HPDE6-E6E7 (cell line): ENCODE data around the gene PPP1R10.
"Not testable (repeated sequence)": the region's sequence is repeated elsewhere in the genome, so short reads cannot be mapped to it uniquely, and the experiment has no call there.

Source experiments
- DNase-seq: peaks from one replicate; pipeline ENCODE4 v3.0.0; 2011; ENCODE audit warnings: missing footprints; ENCODE audit errors: extremely low spot score

Gene PPP1R10

DNA sequence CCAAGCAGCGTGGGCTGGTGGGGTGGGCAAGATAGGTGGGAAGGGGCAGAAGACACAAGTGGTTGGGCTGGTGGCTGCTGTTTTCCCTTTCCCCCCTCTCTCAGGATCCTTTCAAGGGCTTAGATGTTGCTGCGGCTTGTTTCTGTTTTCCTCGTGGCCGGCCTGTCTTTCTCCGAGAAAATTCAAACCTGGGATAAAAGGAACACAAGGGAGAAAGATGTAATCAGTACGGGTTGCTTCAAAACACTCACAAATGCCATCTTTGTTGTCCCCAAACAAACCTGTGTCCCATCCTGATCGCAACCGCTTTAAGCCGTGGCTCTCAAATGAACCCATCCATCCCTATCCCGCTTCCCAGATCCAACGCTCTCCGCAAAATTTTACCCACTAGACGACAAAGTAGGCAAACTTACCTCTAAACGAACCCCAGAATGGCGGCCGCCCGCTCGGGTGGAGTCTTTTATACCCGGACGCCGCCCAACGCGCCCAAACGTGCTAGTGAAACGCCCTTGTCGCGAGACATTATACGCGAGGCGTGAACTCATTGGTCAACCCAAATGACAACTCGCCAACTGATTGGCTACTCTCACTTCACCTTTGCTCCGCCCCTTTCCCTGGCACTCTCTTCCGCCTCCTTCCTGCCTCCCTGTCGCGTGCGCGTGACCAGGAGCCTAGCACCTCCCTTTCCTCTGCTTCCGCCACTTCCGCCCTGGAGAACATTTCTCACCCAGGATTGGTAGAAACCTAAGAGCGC lies at the start of gene PPP1R10:
Gene PPP1R10 (minus strand): TSS at position 433 of the 754 bp plus-strand sequence. CDS start 7,299 bp downstream, outside the sequence.
- peak; percentile 93 for DNase-seq

DNA sequence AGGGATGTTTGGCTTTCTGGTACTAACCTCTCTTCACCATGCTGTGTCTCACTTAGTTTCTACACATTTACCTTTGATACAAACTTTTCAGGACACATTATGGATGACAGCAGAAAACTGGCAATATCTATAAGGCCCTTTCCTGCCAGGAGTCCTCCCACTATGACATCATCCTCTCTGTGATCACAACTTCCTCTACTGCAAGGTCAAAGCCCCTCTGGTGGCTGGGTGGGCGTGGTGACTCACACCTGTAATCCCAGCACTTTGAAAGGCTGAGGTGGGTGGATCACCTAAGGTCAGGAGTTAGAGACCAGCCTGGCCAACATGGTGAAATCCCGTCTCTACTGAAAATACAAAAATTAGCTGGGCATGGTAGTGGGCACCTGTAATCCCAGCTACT lies 49.3 kb upstream of the PPP1R10 start:
- DNase-seq = not testable (repeated sequence)

DNA sequence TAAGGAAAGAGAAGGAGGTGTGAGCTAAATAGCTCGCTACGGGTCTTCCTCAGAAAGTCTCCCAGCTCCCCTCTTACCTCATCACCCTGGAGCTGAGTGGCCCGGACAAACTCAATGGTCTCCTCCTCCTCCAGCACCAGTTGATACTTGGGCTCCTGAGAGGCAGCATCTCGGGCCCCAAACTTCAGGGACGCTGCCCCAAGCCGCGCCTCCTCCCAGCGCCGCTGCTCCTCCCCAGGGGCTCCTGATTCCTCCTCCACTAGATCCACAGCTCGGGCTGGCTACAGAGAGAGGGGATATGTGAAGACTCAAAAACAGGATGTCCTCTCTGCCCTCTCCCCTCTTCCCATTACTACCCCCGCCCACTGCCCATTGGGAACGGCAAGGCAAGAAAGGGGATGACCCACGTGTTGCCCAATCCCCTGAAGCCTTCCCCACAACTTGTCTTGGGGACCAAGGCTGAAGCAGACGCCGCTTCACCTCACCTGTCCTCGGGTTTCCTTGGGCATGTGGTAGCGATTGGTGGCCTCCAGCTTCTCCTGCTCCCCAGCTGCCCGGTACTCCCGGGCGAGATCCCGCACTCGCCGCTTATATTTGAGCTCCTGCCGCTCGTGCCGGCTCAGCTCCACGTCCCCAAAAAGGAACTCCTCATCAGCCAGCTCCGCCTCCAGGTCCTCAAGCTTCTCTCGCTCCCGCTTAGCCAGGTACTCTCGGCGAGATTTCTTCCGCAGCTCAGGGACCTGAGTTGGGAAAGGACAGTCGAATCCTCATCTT lies 48.1 kb upstream of the PPP1R10 start:
- DNase-seq = no peak

DNA sequence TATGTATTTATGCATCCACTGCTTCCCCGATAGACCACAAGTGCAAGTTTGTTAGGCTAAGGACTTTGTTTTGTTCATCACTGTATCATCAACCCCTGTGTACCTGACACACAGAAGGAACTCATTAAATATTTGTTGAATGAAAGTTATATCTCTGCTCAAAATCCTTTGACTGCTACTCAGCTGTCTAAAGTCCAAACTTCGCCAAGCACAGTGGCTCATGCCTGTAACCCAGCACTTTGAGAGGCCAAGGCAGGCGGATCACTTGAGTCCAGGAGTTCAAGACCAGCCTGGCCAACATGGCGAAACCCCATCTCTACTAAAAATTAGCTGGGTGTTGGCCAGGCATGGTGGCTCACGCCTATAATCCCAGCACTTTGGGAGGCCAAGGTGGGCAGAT lies 40.9 kb upstream of the PPP1R10 start:
- not testable (repeated sequence) for DNase-seq

DNA sequence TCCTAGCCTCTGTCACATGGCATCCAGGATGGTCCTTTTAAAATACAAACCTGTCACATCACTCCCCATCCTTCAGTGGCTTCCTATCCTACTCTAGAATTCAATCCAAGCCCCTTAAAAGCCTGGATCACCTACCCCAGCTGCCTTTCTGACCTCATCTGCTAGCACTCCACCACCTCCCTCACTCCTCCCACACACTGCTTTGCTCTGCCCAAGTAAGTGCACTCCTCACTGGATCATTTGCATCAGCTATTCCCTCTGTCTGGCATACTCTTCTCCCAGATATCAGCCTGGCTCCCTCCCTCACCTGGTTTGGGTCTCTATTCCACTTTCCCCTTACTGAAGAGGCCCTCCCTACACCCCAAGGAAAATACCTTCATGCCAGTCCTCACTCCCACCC lies 40.4 kb upstream of the PPP1R10 start:
- DNase-seq = no peak

- no peak for DNase-seq
Observed at GRCh38 chr6:30656513-30656912, 39.5 kb upstream of the PPP1R10 start.

- no peak for DNase-seq
Observed at GRCh38 chr6:30655743-30656094, 38.7 kb upstream of the PPP1R10 start.

DNA sequence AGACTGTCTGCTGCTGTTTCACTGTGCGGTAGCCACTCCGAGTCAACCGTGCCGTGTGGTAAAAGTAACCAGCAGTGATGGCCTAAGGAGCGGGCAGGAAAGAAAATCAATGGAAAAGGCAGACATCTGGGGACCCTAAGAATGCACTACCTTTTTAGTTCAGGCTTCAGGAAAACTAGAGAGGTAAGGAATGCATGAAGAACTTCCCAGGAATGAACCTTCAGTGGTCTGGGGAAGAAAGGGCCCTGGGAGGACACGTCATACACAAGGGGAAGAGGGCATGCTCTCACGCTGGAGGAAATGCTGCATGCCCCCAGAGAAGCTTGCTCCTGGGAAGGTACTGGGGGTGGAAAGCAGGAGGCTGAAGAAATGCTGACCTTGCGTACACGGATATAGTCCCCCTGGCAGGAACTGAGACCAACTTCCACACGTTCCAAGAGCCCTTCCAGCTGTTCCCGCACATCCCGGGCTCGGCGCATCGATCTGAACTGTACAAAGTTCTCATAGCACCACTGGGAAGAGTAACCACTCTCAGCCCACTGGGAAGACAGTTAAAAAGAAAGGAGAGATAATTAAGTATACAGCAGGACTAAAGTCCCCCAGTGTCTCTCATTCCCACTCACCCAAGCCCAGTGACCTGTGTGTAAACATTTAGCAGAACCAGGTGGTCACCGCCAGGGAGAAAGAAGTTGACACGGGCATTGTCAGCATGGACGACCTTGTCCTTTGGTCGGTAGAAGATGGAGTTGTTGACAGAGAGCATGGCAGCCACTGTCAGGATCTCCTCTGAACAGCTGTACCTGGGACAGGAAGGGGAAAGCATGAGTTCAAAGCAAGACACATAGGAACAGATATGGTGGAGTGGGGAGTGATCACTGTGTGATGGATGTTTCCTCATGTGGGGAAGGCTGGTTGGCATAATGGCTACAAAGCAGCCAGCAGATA lies 38.0 kb upstream of the PPP1R10 start:
- no peak for DNase-seq

DNA sequence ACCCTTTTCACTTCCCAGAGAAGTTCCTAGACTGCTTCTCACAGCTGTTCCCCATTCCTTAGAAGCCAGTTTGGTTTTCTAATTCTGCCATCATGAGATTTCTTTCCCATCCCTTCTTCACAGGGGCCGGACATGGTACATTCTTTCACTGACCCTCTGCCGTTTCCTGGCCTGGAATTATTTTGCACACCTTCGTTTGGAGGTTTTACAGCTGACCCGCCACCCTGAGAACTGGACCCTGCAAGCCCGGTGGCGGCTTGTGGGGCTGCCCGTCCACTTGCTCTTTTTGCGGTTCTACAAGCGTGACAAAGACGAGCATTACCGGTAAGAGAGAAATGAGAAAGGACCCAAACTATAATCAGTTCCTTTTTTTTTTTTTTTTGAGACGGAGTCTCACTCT lies 34.1 kb upstream of the PPP1R10 start:
- no peak for DNase-seq

- DNase-seq = peak; percentile 48
Observed at GRCh38 chr6:30647242-30648116, 30.4 kb upstream of the PPP1R10 start.

DNA sequence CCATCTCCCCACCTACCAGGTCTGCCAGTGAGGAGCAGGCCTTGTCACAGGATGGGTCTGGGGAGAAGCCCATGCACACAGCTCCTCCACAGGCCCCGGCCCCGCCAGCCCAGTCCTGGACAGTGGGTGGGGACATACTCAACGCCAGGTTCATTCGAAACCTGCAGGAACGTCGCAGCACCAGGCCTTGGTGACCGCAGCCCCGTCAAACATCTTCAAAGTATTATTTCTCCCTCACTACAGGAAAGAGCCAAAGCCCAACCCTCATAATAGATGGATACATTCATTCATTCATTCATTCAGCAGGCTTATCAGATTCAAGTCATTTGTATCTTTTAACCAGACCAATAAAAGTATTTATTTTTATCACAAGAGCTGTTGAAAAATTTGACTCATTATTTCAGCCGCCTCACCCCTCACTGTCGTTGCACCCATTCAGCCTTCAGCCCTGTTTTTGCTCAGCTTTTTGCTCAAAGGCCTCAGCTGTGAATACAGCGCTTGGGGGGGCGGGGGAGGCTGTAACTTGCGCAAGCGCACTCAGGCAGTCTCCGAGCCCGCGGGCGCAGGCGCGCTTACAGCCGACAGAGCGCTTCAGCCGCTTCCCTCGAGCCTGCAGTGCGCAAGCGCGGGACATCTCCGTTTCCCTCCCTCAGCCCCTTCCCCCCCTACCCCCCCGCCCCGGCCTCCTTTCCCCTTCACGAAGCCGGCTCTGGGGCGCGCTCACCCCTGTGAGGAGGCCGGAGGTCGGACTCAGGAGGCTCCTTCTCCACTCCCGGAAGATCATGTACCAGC lies 29.6 kb upstream of the PPP1R10 start, which contains the start of gene C6orf136:
Gene C6orf136 (plus strand): TSS at position 684 of the 792 bp plus-strand sequence. CDS start 99 bp downstream, at position 783.
- DNase-seq = peak; percentile 95

DNA sequence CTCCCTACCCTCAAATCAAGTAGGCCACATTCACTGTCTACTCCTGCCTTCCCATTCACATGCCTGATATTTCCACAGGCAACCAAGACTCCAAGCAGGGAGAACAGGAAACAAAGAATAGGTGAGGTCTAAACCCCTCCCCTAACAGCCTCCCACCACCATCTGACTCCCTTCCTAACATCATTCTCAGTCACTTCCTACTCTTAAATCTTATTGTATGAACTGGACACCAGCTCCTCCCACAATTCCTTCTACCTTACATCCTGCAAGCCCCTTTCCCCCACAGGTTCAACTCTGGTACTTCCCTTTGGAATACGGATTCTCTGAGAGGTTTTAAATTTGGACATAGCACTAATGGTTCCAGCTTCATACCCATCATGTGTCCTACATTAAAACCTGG lies 28.9 kb upstream of the PPP1R10 start:
- DNase-seq = no peak

DNA sequence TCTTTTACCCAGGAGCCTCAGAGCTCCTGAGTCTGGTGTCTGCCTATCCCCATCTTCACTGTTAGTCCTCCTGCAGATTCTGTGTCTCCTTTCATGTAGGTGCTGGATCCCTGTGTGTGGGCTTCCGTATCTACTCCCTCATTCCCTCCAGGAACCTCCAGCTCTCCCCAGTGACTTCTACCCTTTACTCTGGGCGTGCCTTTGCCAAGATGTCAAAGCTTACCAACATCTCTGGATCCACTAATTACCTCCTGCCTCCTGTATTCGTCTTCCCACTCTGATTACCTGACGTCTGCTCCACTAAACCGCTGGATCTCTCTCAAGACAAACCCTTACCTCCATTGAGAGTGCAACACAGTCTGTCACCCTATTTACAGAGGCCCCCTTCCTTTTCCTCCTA lies 27.7 kb upstream of the PPP1R10 start:
- no peak for DNase-seq

DNA sequence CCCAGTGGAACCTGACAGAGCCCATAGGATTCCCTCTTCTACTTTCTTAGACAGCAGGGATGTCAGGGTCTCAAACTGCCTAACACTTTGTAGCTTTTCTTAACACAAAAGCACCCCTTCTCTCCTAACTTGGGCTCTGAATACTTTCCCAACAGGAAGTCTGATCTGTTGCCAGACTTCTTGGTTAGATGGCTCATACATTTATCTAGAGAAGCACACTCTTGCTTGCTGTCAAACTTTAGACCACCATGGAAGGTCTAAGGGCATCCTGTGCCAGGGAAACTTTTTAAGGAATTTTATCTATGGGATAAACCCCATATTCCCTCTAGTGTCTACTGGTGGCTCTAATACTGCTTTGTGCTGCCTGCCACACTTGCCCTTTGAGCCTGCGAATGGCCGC lies 26.6 kb upstream of the PPP1R10 start:
- DNase-seq = no peak

DNA sequence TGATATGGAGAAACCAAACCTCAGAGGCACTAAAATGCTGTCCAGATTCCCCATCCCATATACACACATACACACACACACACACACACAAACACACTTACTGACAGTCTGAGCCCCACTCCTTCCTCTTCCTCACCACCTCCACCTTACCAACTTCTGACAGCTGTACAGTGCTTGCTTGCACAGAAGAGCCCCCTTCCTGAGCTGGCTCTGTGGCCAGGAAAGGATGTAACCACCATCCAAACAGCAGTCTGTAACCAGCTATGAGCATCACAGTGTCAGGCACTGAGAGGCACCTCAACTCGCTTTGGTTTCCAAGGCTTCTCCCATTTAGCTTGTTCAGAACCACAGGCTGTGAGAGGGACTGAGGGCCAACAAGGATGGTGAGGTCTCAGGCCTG lies 24.0 kb upstream of the PPP1R10 start:
- DNase-seq = no peak

DNA sequence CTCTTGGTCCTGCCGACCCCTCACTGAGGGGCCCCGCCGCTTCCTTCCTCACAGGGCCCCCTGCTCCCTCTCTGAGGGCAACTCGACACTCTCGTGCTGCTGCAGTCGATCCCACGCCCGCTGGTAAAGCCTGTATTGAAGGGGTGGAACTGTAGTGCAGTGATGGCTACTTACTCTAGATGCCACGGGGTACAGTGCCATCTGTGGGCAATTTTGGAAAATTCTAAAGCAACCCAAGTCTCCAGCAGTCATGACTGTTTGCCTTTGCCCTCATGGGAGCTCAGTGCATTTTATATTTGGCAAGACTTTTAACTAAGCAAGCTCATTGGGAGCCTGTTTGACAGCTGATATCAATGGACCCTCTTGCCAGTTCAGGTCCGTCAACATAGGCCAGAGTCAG lies 23.4 kb upstream of the PPP1R10 start:
- no peak for DNase-seq

DNA sequence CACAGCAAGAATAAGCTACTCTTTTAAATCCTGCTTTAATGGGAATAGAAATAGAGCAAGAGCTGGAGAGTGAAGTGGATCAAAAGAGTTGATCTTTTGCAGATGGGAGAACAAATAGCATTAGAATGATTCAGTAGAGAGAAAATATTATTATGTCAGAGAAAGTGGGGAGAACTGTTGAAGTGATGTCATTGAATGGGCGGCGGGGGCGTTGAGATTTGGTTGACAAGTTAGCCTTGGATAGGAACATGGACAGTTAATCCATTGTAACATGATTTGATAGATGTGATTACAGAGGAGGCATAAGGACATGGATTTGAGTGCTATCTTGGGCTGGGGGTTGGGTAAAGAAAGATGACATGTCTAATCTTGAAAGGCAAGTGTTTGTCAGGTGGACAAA lies 18.8 kb upstream of the PPP1R10 start:
- no peak for DNase-seq

DNA sequence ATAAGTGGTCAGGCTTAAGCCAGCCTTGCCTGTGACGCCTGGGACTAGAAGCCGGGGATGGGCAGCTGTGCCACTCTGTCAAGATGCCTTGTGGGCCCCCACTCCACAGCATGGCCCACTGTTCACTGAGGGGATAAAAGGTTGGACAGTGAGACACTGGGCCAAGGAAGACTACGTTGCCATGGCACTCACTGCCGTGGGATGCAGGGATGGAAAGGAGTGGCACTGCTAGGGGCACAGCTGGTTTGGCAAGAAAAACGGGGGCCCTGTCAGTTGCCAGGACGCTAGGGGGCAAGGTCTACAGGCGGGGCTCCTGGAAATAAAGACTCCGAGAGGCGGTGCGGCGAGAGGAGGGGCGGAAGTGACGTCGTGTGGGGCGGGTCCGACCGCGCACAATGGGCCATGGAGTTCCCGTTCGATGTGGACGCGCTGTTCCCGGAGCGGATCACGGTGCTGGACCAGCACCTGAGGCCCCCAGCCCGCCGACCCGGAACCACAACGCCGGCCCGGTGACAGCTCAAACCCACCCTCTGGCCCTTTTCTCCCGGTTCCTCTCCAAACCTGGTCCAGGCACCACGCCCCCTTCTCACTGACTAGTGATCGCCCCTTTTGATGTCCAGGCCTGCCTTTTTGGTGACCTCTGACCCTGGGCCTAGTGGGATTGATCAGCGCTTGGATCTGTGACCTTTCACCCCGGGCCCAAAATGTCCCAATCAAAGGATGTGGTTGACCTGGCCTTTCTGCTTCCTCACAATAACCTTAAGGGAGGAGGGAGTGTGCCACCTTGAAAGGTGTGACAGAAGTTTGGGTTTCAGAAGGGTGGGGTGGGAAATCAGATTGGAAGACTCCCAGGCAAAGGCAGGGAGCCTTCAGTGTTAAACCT lies 9.7 kb upstream of the PPP1R10 start, which contains the start of gene ATAT1:
Gene ATAT1 (plus strand): TSS at position 391 of the 883 bp plus-strand sequence.
- DNase-seq = peak; percentile 90

- DNase-seq = no peak
Observed at GRCh38 chr6:30625511-30625910, 8.5 kb upstream of the PPP1R10 start.
